ENCODE measurements around the gene AMDHD2.

DNA sequence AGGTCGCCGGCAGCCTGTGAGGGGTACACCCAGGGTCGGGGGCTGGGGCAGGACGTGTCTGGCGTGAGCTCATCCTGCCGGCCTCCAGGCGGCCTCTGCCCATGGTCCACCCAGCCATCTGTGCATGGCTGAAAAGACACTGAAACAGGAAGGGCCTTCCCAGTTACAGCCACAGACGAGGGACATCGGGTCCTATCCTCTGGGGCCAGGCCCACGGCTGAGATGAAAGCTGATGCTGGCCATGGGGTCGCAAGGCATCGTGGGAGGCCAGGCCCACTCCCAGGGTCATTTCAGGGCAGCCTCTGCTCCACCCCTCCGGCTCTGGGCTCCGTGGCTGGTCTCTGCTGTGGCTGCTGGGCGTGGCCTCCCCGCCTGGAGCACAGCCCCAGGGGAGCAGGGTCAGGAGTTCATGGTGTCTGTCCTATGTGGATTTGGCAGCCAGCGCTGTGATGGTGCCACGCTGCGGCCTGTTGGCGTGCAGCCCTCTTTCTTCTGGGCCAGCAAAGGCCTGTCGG is 23.0 kb upstream of the AMDHD2 start:
- TF ChIP-seq, protein P1, sequence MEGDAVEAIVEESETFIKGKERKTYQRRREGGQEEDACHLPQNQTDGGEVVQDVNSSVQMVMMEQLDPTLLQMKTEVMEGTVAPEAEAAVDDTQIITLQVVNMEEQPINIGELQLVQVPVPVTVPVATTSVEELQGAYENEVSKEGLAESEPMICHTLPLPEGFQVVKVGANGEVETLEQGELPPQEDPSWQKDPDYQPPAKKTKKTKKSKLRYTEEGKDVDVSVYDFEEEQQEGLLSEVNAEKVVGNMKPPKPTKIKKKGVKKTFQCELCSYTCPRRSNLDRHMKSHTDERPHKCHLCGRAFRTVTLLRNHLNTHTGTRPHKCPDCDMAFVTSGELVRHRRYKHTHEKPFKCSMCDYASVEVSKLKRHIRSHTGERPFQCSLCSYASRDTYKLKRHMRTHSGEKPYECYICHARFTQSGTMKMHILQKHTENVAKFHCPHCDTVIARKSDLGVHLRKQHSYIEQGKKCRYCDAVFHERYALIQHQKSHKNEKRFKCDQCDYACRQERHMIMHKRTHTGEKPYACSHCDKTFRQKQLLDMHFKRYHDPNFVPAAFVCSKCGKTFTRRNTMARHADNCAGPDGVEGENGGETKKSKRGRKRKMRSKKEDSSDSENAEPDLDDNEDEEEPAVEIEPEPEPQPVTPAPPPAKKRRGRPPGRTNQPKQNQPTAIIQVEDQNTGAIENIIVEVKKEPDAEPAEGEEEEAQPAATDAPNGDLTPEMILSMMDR (IDR thresholded peaks at IDR 0.05): no peak
- no peak for TF ChIP-seq POLR2A (IDR thresholded peaks at IDR 0.05)
